ENCODE measurements around the gene KDM2A.
A peak's percentile ranks its signal among the peaks of the same experiment; 100 is the strongest.
"Not testable (repeated sequence)": the region's sequence is repeated elsewhere in the genome, so short reads cannot be mapped to it uniquely, and the experiment has no call there.

The KDM2A gene

GRCh38 chr11:67126986-67127385 is 7.9 kb downstream of the KDM2A start:
- Mint-ChIP-seq H3K4me3 (no peak overlapping the region), H3K27ac (no peak overlapping the region), H3K4me1 (ENCODE audit: low read depth) (peaks cover 32% of the 10 kb centered on the region), H3K9me3 (no peaks in the 10 kb centered on the region), H3K27me3 (no peaks in the 10 kb centered on the region), H3K36me3 (ENCODE audit: low read depth) (peaks cover 63% of the 10 kb centered on the region)
- DNase-seq: no peak

- not testable (repeated sequence) for H3K27me3 Mint-ChIP-seq, H3K27ac Mint-ChIP-seq, H3K9me3 Mint-ChIP-seq, H3K4me3 Mint-ChIP-seq, DNase-seq
- H3K36me3 Mint-ChIP-seq (ENCODE audit: low read depth): peaks cover 79% of the 10 kb centered on the region
- H3K4me1 Mint-ChIP-seq (ENCODE audit: low read depth): peaks cover 34% of the 10 kb centered on the region
Measured at GRCh38 chr11:67130861-67131260, 11.8 kb downstream of the KDM2A start.

- H3K4me1 Mint-ChIP-seq (ENCODE audit: low read depth): peaks cover 33% of the 10 kb centered on the region
- H3K9me3 Mint-ChIP-seq: no peaks in the 10 kb centered on the region
- no peak overlapping the region for H3K27ac Mint-ChIP-seq
Measured at GRCh38 chr11:67136156-67136555, 17.1 kb downstream of the KDM2A start.

GRCh38 chr11:67138922-67139321 is 19.9 kb downstream of the KDM2A start:
- H3K27ac Mint-ChIP-seq: peak overlapping the region; percentile 47
- peaks cover 27% of the 10 kb centered on the region for H3K4me1 Mint-ChIP-seq (ENCODE audit: low read depth)
- no peak overlapping the region for H3K4me3 Mint-ChIP-seq
- DNase-seq: no peak
- H3K36me3 Mint-ChIP-seq (ENCODE audit: low read depth): peaks cover 79% of the 10 kb centered on the region
- H3K9me3 Mint-ChIP-seq: no peaks in the 10 kb centered on the region
- no peaks in the 10 kb centered on the region for H3K27me3 Mint-ChIP-seq

More at GRCh38 chr11:67136156-67136555, 17.1 kb downstream of the KDM2A start:
- DNase-seq: no peak
- no peaks in the 10 kb centered on the region for H3K27me3 Mint-ChIP-seq
- H3K36me3 Mint-ChIP-seq (ENCODE audit: low read depth): peaks cover 92% of the 10 kb centered on the region
- no peak overlapping the region for H3K4me3 Mint-ChIP-seq

GRCh38 chr11:67146516-67147226 is 27.6 kb downstream of the KDM2A start:
- H3K4me3 Mint-ChIP-seq: no peak overlapping the region
- H3K36me3 Mint-ChIP-seq (ENCODE audit: low read depth): peaks cover 54% of the 10 kb centered on the region
- no peaks in the 10 kb centered on the region for H3K27me3 Mint-ChIP-seq
- peak overlapping the region; percentile 22 for H3K27ac Mint-ChIP-seq
- no peak for DNase-seq
- peaks cover 17% of the 10 kb centered on the region for H3K4me1 Mint-ChIP-seq (ENCODE audit: low read depth)
- no peaks in the 10 kb centered on the region for H3K9me3 Mint-ChIP-seq

- Mint-ChIP-seq H3K27ac (no peak overlapping the region), H3K4me1 (ENCODE audit: low read depth) (peaks cover 15% of the 10 kb centered on the region), H3K4me3 (no peak overlapping the region), H3K27me3 (no peaks in the 10 kb centered on the region), H3K36me3 (ENCODE audit: low read depth) (peaks cover 55% of the 10 kb centered on the region), H3K9me3 (no peaks in the 10 kb centered on the region)
- no peak for DNase-seq
Measured at GRCh38 chr11:67153971-67154370, 34.9 kb downstream of the KDM2A start.

- Mint-ChIP-seq H3K36me3 (ENCODE audit: low read depth) (peaks cover 58% of the 10 kb centered on the region), H3K27ac (no peak overlapping the region), H3K4me3 (no peak overlapping the region), H3K4me1 (ENCODE audit: low read depth) (peaks cover 20% of the 10 kb centered on the region), H3K9me3 (no peaks in the 10 kb centered on the region), H3K27me3 (no peaks in the 10 kb centered on the region)
- no peak for DNase-seq
Measured at GRCh38 chr11:67154726-67155125, 35.7 kb downstream of the KDM2A start.

GRCh38 chr11:67157691-67158090 is 38.6 kb downstream of the KDM2A start:
- H3K4me1 Mint-ChIP-seq (ENCODE audit: low read depth): peaks cover 38% of the 10 kb centered on the region
- no peaks in the 10 kb centered on the region for H3K27me3 Mint-ChIP-seq
- no peak overlapping the region for H3K27ac Mint-ChIP-seq
- peaks cover 37% of the 10 kb centered on the region for H3K36me3 Mint-ChIP-seq (ENCODE audit: low read depth)
- H3K4me3 Mint-ChIP-seq: no peak overlapping the region
- DNase-seq: no peak
- no peaks in the 10 kb centered on the region for H3K9me3 Mint-ChIP-seq

GRCh38 chr11:67158221-67158620 is 39.2 kb downstream of the KDM2A start:
- no peak for DNase-seq
- Mint-ChIP-seq H3K27me3 (no peaks in the 10 kb centered on the region), H3K27ac (no peak overlapping the region), H3K4me1 (ENCODE audit: low read depth) (peaks cover 43% of the 10 kb centered on the region), H3K36me3 (ENCODE audit: low read depth) (peaks cover 35% of the 10 kb centered on the region), H3K9me3 (no peaks in the 10 kb centered on the region), H3K4me3 (no peak overlapping the region)

- DNase-seq: no peak
- no peak overlapping the region for H3K4me3 Mint-ChIP-seq
- H3K36me3 Mint-ChIP-seq (ENCODE audit: low read depth): peaks cover 36% of the 10 kb centered on the region
- H3K4me1 Mint-ChIP-seq (ENCODE audit: low read depth): peaks cover 49% of the 10 kb centered on the region
- H3K27ac Mint-ChIP-seq: peak overlapping the region; percentile 24
- no peaks in the 10 kb centered on the region for H3K9me3 Mint-ChIP-seq
- no peaks in the 10 kb centered on the region for H3K27me3 Mint-ChIP-seq
Measured at GRCh38 chr11:67160045-67160444, 41.0 kb downstream of the KDM2A start.

GRCh38 chr11:67160872-67161783 is 42.1 kb downstream of the KDM2A start:
- Mint-ChIP-seq H3K4me3 (no peak overlapping the region), H3K36me3 (ENCODE audit: low read depth) (peaks cover 40% of the 10 kb centered on the region), H3K9me3 (no peaks in the 10 kb centered on the region), H3K4me1 (ENCODE audit: low read depth) (peaks cover 54% of the 10 kb centered on the region), H3K27me3 (no peaks in the 10 kb centered on the region), H3K27ac (peak overlapping the region; percentile 81)
- no peak for DNase-seq

GRCh38 chr11:67163006-67163405 is 43.9 kb downstream of the KDM2A start:
- Mint-ChIP-seq H3K9me3 (no peaks in the 10 kb centered on the region), H3K4me1 (ENCODE audit: low read depth) (peaks cover 57% of the 10 kb centered on the region), H3K4me3 (no peak overlapping the region), H3K36me3 (ENCODE audit: low read depth) (peaks cover 35% of the 10 kb centered on the region), H3K27ac (peak overlapping the region; percentile 1), H3K27me3 (no peaks in the 10 kb centered on the region)
- no peak for DNase-seq

GRCh38 chr11:67165623-67166022 is 46.6 kb downstream of the KDM2A start:
- peak overlapping the region; percentile 54 for H3K27ac Mint-ChIP-seq
- no peaks in the 10 kb centered on the region for H3K9me3 Mint-ChIP-seq
- no peak overlapping the region for H3K4me3 Mint-ChIP-seq
- H3K4me1 Mint-ChIP-seq (ENCODE audit: low read depth): peaks cover 46% of the 10 kb centered on the region
- H3K36me3 Mint-ChIP-seq (ENCODE audit: low read depth): peaks cover 23% of the 10 kb centered on the region
- DNase-seq: no peak
- no peaks in the 10 kb centered on the region for H3K27me3 Mint-ChIP-seq

- no peaks in the 10 kb centered on the region for H3K9me3 Mint-ChIP-seq
- H3K36me3 Mint-ChIP-seq (ENCODE audit: low read depth): peaks cover 33% of the 10 kb centered on the region
- H3K4me3 Mint-ChIP-seq: no peak overlapping the region
- no peaks in the 10 kb centered on the region for H3K27me3 Mint-ChIP-seq
- no peak for DNase-seq
- peaks cover 45% of the 10 kb centered on the region for H3K4me1 Mint-ChIP-seq (ENCODE audit: low read depth)
- no peak overlapping the region for H3K27ac Mint-ChIP-seq
Measured at GRCh38 chr11:67167091-67167490, 48.0 kb downstream of the KDM2A start.

- Mint-ChIP-seq H3K36me3 (ENCODE audit: low read depth) (peaks cover 36% of the 10 kb centered on the region), H3K27me3 (no peaks in the 10 kb centered on the region), H3K9me3 (no peaks in the 10 kb centered on the region), H3K27ac (no peak overlapping the region), H3K4me1 (ENCODE audit: low read depth) (peaks cover 48% of the 10 kb centered on the region), H3K4me3 (no peak overlapping the region)
- DNase-seq: no peak
Measured at GRCh38 chr11:67167719-67168118, 48.7 kb downstream of the KDM2A start.

Measured in activated T-cell treated with anti-CD3 and anti-CD28 coated beads, Interleukin-2, amount 50 U/mL, for 24 hours (primary cell).